Measurements from ENCODE around the gene APBB2.
"Not testable (repeated sequence)": the region's sequence is repeated elsewhere in the genome, so short reads cannot be mapped to it uniquely, and the experiment has no call there.

APBB2 gene

GRCh38 chr4:41015016-41015675, 199.2 kb downstream of the APBB2 start:
- no peak for DNase-seq (ENCODE audit: low spot score)

GRCh38 chr4:41014158-41014557, 200.2 kb downstream of the APBB2 start:
- no peak for DNase-seq (ENCODE audit: low spot score)

- no peak for DNase-seq (ENCODE audit: low spot score)
These were observed 200.6 kb downstream of the APBB2 start for GRCh38 chr4:41013746-41014145.

GRCh38 chr4:41012911-41013310, 201.4 kb downstream of the APBB2 start:
- DNase-seq (ENCODE audit: low spot score) = no peak

GRCh38 chr4:41012293-41012692, 202.0 kb downstream of the APBB2 start:
- DNase-seq (ENCODE audit: low spot score) = peak; percentile 40

GRCh38 chr4:41009411-41009810, 204.9 kb downstream of the APBB2 start:
- DNase-seq (ENCODE audit: low spot score) = peak; percentile 33

- DNase-seq (ENCODE audit: low spot score) = no peak
These were observed 208.2 kb downstream of the APBB2 start for GRCh38 chr4:41006141-41006540.

GRCh38 chr4:41002309-41002708, 212.0 kb downstream of the APBB2 start:
- no peak for DNase-seq (ENCODE audit: low spot score)

GRCh38 chr4:41000356-41000755, 214.0 kb downstream of the APBB2 start:
- DNase-seq (ENCODE audit: low spot score) = no peak

- DNase-seq (ENCODE audit: low spot score) = peak; percentile 65
These were observed 215.5 kb downstream of the APBB2 start for GRCh38 chr4:40998675-40999358.

- peak; percentile 59 for DNase-seq (ENCODE audit: low spot score)
These were observed 218.5 kb downstream of the APBB2 start for GRCh38 chr4:40995850-40996249.

GRCh38 chr4:40994321-40994720, 220.0 kb downstream of the APBB2 start:
- DNase-seq (ENCODE audit: low spot score) = not testable (repeated sequence)

- DNase-seq (ENCODE audit: low spot score) = not testable (repeated sequence)
These were observed 221.0 kb downstream of the APBB2 start for GRCh38 chr4:40993296-40993693.

GRCh38 chr4:40992472-40993295, 221.7 kb downstream of the APBB2 start:
- DNase-seq (ENCODE audit: low spot score) = peak; percentile 52

GRCh38 chr4:40991908-40992307, 222.4 kb downstream of the APBB2 start:
- DNase-seq (ENCODE audit: low spot score) = no peak

GRCh38 chr4:40990899-40991265, 223.5 kb downstream of the APBB2 start:
- no peak for DNase-seq (ENCODE audit: low spot score)

- peak; percentile 91 for DNase-seq (ENCODE audit: low spot score)
These were observed 224.0 kb downstream of the APBB2 start for GRCh38 chr4:40990236-40990898.

- no peak for DNase-seq (ENCODE audit: low spot score)
These were observed 227.2 kb downstream of the APBB2 start for GRCh38 chr4:40987151-40987550.

GRCh38 chr4:40986375-40986774, 228.0 kb downstream of the APBB2 start:
- DNase-seq (ENCODE audit: low spot score) = no peak

- no peak for DNase-seq (ENCODE audit: low spot score)
These were observed 230.3 kb downstream of the APBB2 start for GRCh38 chr4:40984051-40984450.

GRCh38 chr4:40980318-40980883, 233.9 kb downstream of the APBB2 start:
- peak; percentile 41 for DNase-seq (ENCODE audit: low spot score)

- DNase-seq (ENCODE audit: low spot score) = no peak
These were observed 235.8 kb downstream of the APBB2 start for GRCh38 chr4:40978548-40978947.
